HG02571 (cell line): ENCODE measurements around the gene BAK1.

ENCODE experiments used
- ATAC-seq: cut with Tn5 transposase; IDR thresholded peaks from one replicate; pipeline ENCODE4 v1.9.1; 2021; ENCODE audit warnings: mild to moderate bottlenecking, moderate library complexity; ENCODE audit not compliant: unreplicated experiment

Gene BAK1

GRCh38 chr6:33579828-33580714, at the start of gene BAK1:
Gene BAK1, minus strand, starts transcription at chr6:33580276. Its CDS starts 2,672 bp downstream, at chr6:33577604.
- ATAC-seq: peak; percentile 87

- no peak for ATAC-seq
These were observed 48.4 kb upstream of the BAK1 start for GRCh38 chr6:33628401-33628964.

GRCh38 chr6:33627876-33628275, 47.8 kb upstream of the BAK1 start:
- no peak for ATAC-seq

GRCh38 chr6:33624856-33625255, 44.8 kb upstream of the BAK1 start:
- ATAC-seq: no peak

- no peak for ATAC-seq
These were observed 43.9 kb upstream of the BAK1 start for GRCh38 chr6:33623895-33624381.

- ATAC-seq: no peak
These were observed 42.7 kb upstream of the BAK1 start for GRCh38 chr6:33622456-33623431.

- ATAC-seq: peak; percentile 27
These were observed 41.8 kb upstream of the BAK1 start for GRCh38 chr6:33621711-33622388.

GRCh38 chr6:33620856-33621710, 41.0 kb upstream of the BAK1 start, which contains the start of gene ITPR3:
Gene ITPR3, plus strand, starts transcription at chr6:33621322. Its CDS starts 281 bp downstream, at chr6:33621603.
- ATAC-seq: peak; percentile 65

- no peak for ATAC-seq
These were observed 40.2 kb upstream of the BAK1 start for GRCh38 chr6:33620158-33620855.

- ATAC-seq: no peak
These were observed 39.2 kb upstream of the BAK1 start for GRCh38 chr6:33619166-33619840.

- ATAC-seq: no peak
These were observed 36.8 kb upstream of the BAK1 start for GRCh38 chr6:33616913-33617312.

- ATAC-seq: no peak
These were observed 36.0 kb upstream of the BAK1 start for GRCh38 chr6:33616113-33616512.

- no peak for ATAC-seq
These were observed 33.7 kb upstream of the BAK1 start for GRCh38 chr6:33613795-33614168.

GRCh38 chr6:33613146-33613794, 33.2 kb upstream of the BAK1 start:
- no peak for ATAC-seq

GRCh38 chr6:33610779-33611732, 31.0 kb upstream of the BAK1 start:
- no peak for ATAC-seq

GRCh38 chr6:33610067-33610466, 30.0 kb upstream of the BAK1 start:
- ATAC-seq: no peak

- ATAC-seq: no peak
These were observed 29.5 kb upstream of the BAK1 start for GRCh38 chr6:33609528-33609927.
